Measurements from ENCODE around the gene CEMIP.

CEMIP gene

DNA sequence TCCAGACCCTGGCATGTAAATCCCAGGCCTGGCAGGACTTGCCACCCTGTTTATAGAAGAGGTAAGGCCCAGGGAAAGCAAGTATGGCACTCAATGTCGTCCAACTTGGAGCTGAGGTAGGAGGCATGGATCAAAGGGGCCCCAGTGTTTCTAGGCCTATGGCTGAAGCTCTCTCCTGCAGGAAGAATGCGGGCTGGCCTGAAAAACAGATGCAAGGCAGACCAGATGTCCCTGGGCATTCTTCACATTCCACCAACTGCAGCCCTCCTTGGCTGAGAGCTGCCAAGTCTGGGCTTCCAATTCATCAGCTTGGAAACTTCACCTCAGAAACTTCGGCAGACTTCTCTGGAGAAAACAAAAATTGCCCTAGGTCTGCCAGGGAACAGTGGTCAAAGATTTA lies 188.3 kb downstream of the CEMIP start:
- H2AFZ ChIP-seq (ENCODE audit: low read depth, low read length, severe bottlenecking) = no peak overlapping the region
- no peaks in the 10 kb centered on the region for H3K79me2 ChIP-seq (ENCODE audit: insufficient read depth, low read length)
- TF ChIP-seq, protein P1, sequence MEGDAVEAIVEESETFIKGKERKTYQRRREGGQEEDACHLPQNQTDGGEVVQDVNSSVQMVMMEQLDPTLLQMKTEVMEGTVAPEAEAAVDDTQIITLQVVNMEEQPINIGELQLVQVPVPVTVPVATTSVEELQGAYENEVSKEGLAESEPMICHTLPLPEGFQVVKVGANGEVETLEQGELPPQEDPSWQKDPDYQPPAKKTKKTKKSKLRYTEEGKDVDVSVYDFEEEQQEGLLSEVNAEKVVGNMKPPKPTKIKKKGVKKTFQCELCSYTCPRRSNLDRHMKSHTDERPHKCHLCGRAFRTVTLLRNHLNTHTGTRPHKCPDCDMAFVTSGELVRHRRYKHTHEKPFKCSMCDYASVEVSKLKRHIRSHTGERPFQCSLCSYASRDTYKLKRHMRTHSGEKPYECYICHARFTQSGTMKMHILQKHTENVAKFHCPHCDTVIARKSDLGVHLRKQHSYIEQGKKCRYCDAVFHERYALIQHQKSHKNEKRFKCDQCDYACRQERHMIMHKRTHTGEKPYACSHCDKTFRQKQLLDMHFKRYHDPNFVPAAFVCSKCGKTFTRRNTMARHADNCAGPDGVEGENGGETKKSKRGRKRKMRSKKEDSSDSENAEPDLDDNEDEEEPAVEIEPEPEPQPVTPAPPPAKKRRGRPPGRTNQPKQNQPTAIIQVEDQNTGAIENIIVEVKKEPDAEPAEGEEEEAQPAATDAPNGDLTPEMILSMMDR (IDR thresholded peaks at IDR 0.05; ENCODE audit: insufficient read depth, low read length, poor library complexity, severe bottlenecking) = no peak
- TF ChIP-seq EZH2phosphoT487 (conservative IDR thresholded peaks at IDR 0.05; ENCODE audit: low read length) = no peak
- H3K36me3 ChIP-seq (ENCODE audit: low read length) = no peaks in the 10 kb centered on the region
- no peak overlapping the region for H3K9ac ChIP-seq (ENCODE audit: low read length)
- no peak overlapping the region for H3K4me3 ChIP-seq (ENCODE audit: insufficient read depth, low read length, poor library complexity, severe bottlenecking)
- no peak overlapping the region for H3K4me2 ChIP-seq (ENCODE audit: low read depth, low read length, poor library complexity, severe bottlenecking)
- H3K9me3 ChIP-seq (ENCODE audit: insufficient read depth, low read length) = no peaks in the 10 kb centered on the region
- H3K27me3 ChIP-seq (ENCODE audit: low read length) = no peaks in the 10 kb centered on the region
- H3F3A ChIP-seq (ENCODE audit: insufficient read depth) = no peaks in the 10 kb centered on the region
- no peak overlapping the region for H3K27ac ChIP-seq (ENCODE audit: low read depth, low read length)
- H3K9me2 ChIP-seq (replicated peaks; ENCODE audit: insufficient read depth, low read length) = no peaks in the 10 kb centered on the region
- no peaks in the 10 kb centered on the region for H4K20me1 ChIP-seq (ENCODE audit: low read depth, low read length)

DNA sequence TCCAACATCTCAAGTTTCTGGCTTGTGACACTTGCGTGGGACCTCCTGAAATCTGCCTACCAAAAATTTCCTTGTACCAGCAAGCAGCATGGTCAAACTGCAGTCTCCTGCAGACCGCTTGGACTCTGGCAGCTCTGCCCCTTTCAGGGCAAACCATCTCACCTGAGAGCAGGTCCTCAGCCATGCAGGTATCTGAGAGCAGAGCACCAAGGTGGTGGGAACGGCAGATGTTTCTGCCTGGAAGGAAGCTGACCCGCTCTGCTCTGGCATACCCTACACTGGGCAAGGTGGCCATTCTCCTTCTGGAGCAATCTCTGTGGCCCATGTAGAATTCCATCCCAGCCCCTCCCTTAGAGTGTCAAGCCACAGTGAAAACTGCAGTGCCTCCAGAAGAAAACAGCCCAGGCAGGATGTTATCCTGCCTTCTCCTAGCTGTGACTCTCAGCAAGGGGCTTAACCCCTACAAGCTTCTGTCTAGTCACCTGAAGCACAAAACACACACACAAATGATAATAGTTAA lies 188.9 kb downstream of the CEMIP start:
- Histone ChIP-seq H3K9ac (ENCODE audit: low read length) (no peak overlapping the region), H2AFZ (ENCODE audit: low read depth, low read length, severe bottlenecking) (no peak overlapping the region), H4K20me1 (ENCODE audit: low read depth, low read length) (no peaks in the 10 kb centered on the region), H3K79me2 (ENCODE audit: insufficient read depth, low read length) (no peaks in the 10 kb centered on the region), H3K9me3 (ENCODE audit: insufficient read depth, low read length) (no peaks in the 10 kb centered on the region), H3K36me3 (ENCODE audit: low read length) (no peaks in the 10 kb centered on the region), H3K4me2 (ENCODE audit: low read depth, low read length, poor library complexity, severe bottlenecking) (no peak overlapping the region), H3K27me3 (ENCODE audit: low read length) (no peaks in the 10 kb centered on the region), H3K9me2 (replicated peaks; ENCODE audit: insufficient read depth, low read length) (no peaks in the 10 kb centered on the region), H3K4me3 (ENCODE audit: insufficient read depth, low read length, poor library complexity, severe bottlenecking) (no peak overlapping the region), H3F3A (ENCODE audit: insufficient read depth) (no peaks in the 10 kb centered on the region), H3K27ac (ENCODE audit: low read depth, low read length) (no peak overlapping the region)
- TF ChIP-seq, protein P1 (IDR thresholded peaks at IDR 0.05; ENCODE audit: insufficient read depth, low read length, poor library complexity, severe bottlenecking) = no peak
- TF ChIP-seq EZH2phosphoT487 (conservative IDR thresholded peaks at IDR 0.05; ENCODE audit: low read length) = no peak

DNA sequence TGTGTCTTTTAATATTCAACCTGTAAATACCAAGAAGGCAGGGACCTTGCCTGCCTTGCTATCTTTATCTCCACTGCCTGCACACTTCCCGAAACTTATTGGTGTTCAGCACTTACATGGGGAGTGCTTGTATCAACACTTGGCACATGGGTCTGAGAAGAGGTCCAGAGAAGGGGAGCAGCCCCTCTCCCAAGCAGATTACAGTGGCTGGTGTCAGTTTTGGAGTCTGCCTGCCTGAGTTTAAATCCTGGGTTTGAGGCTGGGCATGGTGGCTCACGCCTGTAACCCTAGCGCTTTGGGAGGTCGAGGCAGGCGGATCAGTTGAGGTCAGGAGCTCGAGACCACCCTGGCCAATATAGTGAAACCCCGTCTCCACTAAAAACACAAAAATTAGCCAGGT lies 190.1 kb downstream of the CEMIP start:
- Histone ChIP-seq H2AFZ (ENCODE audit: low read depth, low read length, severe bottlenecking) (no peak overlapping the region), H3K27me3 (ENCODE audit: low read length) (no peaks in the 10 kb centered on the region), H3K9ac (ENCODE audit: low read length) (no peak overlapping the region), H3K4me3 (ENCODE audit: insufficient read depth, low read length, poor library complexity, severe bottlenecking) (no peak overlapping the region), H4K20me1 (ENCODE audit: low read depth, low read length) (no peaks in the 10 kb centered on the region), H3K36me3 (ENCODE audit: low read length) (no peaks in the 10 kb centered on the region), H3K4me2 (ENCODE audit: low read depth, low read length, poor library complexity, severe bottlenecking) (no peak overlapping the region), H3K9me2 (replicated peaks; ENCODE audit: insufficient read depth, low read length) (no peaks in the 10 kb centered on the region), H3K9me3 (ENCODE audit: insufficient read depth, low read length) (no peaks in the 10 kb centered on the region), H3K79me2 (ENCODE audit: insufficient read depth, low read length) (no peaks in the 10 kb centered on the region), H3F3A (ENCODE audit: insufficient read depth) (no peaks in the 10 kb centered on the region), H3K27ac (ENCODE audit: low read depth, low read length) (no peak overlapping the region)
- TF ChIP-seq, protein P1 (IDR thresholded peaks at IDR 0.05; ENCODE audit: insufficient read depth, low read length, poor library complexity, severe bottlenecking) = no peak
- no peak for TF ChIP-seq EZH2phosphoT487 (conservative IDR thresholded peaks at IDR 0.05; ENCODE audit: low read length)

Data from SU-DHL-6 (cell line).